ENCODE measurements around the gene HOXB6. TPM values are rescaled to one million over a fixed set of nuclear protein-coding genes. Genes with fewer than 3 reads are reported as not detected.

HOXB6 gene
- total RNA-seq, 1 donor from 2014 or later = not detected

GRCh38 chr17:48597778-48598631 is 6.8 kb downstream of the HOXB6 start:
- Mint-ChIP-seq H3K9me3 (ENCODE audit: unreplicated experiment) (no peaks in the 10 kb centered on the region), H3K27me3 (ENCODE audit: unreplicated experiment) (peaks cover 99% of the 10 kb centered on the region), H3K36me3 (ENCODE audit: unreplicated experiment) (no peaks in the 10 kb centered on the region), H3K27ac (ENCODE audit: unreplicated experiment) (no peak overlapping the region), H3K4me3 (ENCODE audit: unreplicated experiment) (no peak overlapping the region), H3K4me1 (ENCODE audit: unreplicated experiment) (peaks cover 11% of the 10 kb centered on the region)
- DNase-seq (ENCODE audit: extremely low spot score, unreplicated experiment) = no peak
- TF ChIP-seq CTCF (IDR thresholded peaks at IDR 0.05) = no peak

GRCh38 chr17:48597528-48597777 is 7.3 kb downstream of the HOXB6 start:
- H3K4me1 Mint-ChIP-seq (ENCODE audit: unreplicated experiment) = peaks cover 11% of the 10 kb centered on the region
- no peak for DNase-seq (ENCODE audit: extremely low spot score, unreplicated experiment)
- H3K9me3 Mint-ChIP-seq (ENCODE audit: unreplicated experiment) = no peaks in the 10 kb centered on the region
- no peak overlapping the region for H3K27ac Mint-ChIP-seq (ENCODE audit: unreplicated experiment)
- no peaks in the 10 kb centered on the region for H3K36me3 Mint-ChIP-seq (ENCODE audit: unreplicated experiment)
- H3K4me3 Mint-ChIP-seq (ENCODE audit: unreplicated experiment) = no peak overlapping the region
- no peak for TF ChIP-seq CTCF (IDR thresholded peaks at IDR 0.05)
- H3K27me3 Mint-ChIP-seq (ENCODE audit: unreplicated experiment) = peaks cover 99% of the 10 kb centered on the region

- DNase-seq (ENCODE audit: extremely low spot score, unreplicated experiment) = no peak
- Mint-ChIP-seq H3K9me3 (ENCODE audit: unreplicated experiment) (no peaks in the 10 kb centered on the region), H3K4me3 (ENCODE audit: unreplicated experiment) (no peak overlapping the region), H3K36me3 (ENCODE audit: unreplicated experiment) (no peaks in the 10 kb centered on the region), H3K27ac (ENCODE audit: unreplicated experiment) (no peak overlapping the region), H3K27me3 (ENCODE audit: unreplicated experiment) (peaks cover 97% of the 10 kb centered on the region), H3K4me1 (ENCODE audit: unreplicated experiment) (peaks cover 11% of the 10 kb centered on the region)
- TF ChIP-seq CTCF (IDR thresholded peaks at IDR 0.05) = no peak
Observed at GRCh38 chr17:48596735-48597527, 7.9 kb downstream of the HOXB6 start.

GRCh38 chr17:48596000-48596734 is 8.6 kb downstream of the HOXB6 start:
- DNase-seq (ENCODE audit: extremely low spot score, unreplicated experiment) = no peak
- no peak overlapping the region for H3K27ac Mint-ChIP-seq (ENCODE audit: unreplicated experiment)
- H3K27me3 Mint-ChIP-seq (ENCODE audit: unreplicated experiment) = peaks cover 97% of the 10 kb centered on the region

More at GRCh38 chr17:48596000-48596734, 8.6 kb downstream of the HOXB6 start:
- no peak for TF ChIP-seq CTCF (IDR thresholded peaks at IDR 0.05)
- Mint-ChIP-seq H3K36me3 (ENCODE audit: unreplicated experiment) (no peaks in the 10 kb centered on the region), H3K4me3 (ENCODE audit: unreplicated experiment) (no peak overlapping the region), H3K4me1 (ENCODE audit: unreplicated experiment) (peaks cover 11% of the 10 kb centered on the region), H3K9me3 (ENCODE audit: unreplicated experiment) (no peaks in the 10 kb centered on the region)
